Fibroblast of the conjunctiva (primary cell): ENCODE data around the gene ACBD3.

Source experiments
- DNase-seq: peaks from one replicate; pipeline ENCODE4 v3.0.0-alpha.2; 2010; ENCODE audit warnings: low read depth

ACBD3 gene

DNA sequence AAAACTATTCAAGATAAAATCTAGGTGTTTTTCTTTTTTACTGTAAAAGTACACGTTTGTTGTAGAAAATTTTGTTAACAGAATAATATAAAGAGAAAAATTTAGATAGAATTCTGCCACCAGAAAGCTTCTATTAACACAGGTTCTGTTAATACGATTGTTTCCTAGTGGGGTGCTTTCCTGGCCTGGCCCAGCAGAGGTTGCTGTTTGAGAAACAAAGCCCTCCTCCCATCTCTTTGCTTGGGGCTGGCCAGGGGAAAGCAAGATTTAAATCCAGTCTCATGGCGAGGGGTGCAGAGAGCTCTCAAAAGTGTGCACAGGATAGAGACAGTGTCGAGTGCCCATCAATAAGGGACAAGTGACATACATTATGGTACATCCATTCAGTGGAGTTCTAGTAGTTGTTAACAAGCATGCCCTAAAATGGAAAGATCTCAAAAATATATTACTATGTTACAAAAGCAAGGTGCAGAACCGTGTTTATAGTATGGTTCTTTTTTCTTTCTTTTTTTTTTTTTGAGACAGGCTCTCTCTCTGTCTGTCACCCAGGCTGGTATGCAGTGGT lies 14.6 kb upstream of the ACBD3 start:
- DNase-seq: no peak

DNA sequence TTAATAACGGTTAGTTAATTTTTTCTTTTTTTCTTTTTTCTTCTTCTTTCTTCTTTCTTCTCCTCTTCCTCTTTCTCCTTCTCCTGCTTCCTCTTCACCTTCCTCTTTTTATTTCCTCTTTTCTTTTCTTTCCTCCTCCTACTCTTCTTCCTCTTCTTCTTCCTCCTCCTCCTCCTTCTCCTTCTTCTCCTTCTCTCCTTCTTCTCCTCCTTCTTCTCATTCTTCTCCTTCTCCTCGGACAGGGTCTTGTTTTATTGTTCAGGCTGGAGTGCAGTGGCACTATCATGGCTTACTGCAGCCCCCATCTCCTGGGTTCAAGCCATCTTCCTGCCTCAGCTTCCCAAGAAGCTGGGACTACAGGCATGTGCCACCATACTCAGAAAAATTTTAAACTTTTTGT lies 13.4 kb upstream of the ACBD3 start:
- DNase-seq: no peak

DNA sequence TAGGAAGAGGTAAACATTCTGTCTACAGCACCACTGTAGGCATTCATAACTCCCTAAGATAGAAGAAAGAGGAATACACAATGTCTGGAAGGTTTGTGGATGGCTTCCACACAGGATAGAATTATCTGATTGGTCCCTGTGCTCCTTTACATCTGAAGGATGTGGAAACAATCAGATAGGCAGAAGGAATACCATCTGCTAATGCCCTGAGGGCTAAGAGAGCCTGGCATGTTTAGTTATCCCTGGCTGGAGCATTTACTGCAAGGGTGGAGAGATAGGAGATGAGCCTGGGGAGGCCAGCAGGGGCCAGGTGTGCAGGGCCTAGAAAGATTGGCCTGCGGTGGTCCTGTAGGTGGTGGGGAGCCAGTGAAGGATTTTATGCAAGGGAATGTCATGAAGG lies 8.6 kb upstream of the ACBD3 start:
- no peak for DNase-seq

DNA sequence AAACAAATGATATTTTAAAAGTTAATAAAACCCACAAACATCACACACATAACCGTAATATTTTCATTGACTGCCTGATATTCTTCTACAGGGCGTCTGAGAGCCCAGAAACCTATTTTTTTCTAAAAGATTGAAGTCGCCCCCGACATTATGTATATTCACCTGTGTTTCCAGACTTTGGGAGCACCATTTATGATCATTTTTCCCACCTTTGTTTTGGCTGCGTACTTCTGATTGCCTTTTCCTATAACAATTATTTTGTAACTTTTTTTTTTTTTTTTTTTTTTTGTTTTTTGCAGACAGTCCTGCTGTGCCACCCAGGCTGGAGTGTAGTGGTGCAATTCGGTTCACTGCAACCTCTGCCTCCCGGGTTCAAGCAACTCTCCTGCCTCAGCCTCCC lies 839 bp upstream of the ACBD3 start:
- DNase-seq: no peak

DNA sequence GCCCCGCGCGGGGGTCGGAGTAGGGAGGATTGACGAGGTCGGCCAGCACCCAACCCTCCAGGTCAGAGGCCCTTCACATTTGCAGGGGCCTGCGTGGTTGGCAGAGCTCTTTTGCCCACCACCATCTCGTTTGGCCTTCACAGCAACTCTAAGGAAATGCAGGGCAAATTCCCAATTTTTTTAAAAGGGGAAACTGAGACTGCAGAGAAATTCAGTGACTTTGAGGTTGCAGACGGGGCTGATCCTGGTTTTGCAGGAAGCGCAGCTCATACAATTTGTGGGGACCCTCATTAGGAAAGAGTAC lies 430 bp upstream of the ACBD3 start:
- no peak for DNase-seq

DNA sequence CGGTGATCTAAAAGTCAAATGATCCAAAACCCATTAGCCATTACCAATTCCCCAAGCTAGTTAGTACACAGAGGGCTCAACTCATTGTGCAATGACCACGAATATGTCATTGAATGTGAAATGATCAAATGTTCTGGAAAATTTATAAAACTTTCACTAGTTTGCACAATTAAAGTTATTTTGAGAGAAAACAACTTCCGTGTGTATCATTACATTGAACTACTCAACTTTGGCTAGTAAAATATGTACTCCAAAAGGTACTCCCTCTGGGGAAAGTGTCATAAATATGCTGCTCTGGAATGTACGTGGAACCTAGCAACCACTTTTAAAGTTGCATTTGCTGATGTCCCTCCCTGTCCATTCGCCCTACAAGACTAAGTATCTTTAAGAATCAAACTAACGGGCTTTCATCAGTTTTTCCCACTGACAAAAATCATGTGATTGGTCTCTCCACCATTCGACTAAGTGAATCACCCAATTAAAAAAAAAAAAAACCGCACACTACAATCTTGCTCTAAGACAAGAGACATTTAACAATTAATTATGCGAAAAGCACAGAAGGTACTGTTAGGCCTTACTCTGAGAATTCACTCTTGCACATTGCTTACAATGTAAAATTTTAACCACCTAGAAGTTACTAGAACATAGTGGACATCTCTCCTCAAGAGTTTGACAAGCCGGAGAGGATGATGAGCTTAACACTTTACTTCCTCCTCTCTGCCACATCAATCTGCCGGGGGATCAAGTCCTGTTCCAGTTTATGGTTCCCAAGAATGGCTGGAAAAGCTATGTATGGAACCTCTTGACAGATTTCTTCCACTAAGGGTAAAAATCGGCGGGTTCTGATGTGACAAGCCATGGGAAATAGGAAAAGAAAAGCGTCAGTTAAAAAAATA lies 1.2 kb downstream of the ACBD3 start:
- no peak for DNase-seq

DNA sequence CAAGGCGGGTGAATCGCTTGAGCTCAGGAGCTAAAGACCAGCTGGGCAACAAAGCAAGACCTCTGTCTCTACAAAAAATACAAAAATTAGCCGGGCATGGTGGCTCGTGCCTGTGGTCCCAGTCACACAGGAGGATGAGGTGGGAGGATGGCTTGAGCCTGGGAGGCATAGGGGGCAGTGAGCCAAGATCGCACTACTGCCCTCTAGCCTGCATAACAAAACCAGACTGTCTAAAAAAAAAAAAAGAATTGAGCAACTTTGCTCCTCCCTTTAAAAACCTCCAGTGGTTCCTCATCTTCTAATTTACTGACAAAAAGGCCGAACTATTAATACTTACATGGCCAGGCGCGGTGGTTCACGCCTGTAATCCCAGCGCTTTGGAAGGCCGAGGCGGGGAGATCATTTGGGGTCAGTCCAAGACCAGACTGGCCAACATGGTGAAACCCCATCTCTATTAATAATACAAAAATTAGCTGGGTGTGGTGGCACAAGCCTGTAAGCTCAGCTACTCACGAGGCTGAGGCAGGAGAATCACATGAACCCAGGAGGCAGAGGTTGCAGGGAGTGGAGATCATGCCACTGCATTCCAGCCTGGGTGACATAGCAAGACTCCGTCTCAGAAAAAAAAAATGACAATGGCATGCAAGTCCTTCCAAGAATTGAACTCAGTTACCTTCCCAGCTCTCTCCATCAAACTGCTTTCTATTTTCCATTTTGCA lies 4.4 kb downstream of the ACBD3 start:
- DNase-seq: peak; percentile 57

DNA sequence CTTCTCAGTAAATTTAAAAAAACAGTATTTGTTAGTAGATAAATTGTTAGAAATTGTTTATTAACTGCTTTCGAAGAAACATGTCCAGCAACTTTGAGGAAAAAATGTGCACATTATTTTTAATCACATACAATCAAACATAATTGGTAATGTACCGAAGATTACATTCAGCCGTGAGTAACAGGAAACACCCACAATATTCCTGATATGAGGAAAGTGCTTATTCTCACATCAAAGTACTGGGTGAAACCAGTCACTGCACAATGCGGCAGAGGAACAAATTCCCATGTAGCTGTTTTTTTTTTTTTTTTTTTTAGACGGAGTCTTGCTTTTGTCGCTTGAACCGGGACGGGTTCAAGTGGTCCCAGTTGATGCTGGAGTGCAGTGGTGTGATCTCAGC lies 9.7 kb downstream of the ACBD3 start:
- no peak for DNase-seq

DNA sequence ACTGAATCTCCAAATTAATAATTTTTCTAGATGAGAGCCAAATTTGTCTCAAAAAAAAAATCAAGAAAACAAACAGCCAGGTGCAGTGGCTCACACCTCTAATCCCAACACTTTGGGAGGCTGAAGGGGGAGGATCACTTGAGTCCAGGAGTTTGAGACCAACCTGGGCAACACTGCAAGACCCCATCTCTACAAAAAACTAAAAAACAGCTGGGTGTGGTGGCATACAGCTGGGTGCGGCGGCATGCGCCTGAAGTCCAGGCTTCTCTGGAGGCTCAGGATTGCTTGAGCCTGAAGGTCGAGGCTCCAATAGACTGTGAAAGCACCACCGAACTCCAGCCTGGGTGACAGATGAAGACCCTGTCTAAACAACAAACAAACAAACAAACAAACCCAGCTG lies 14.0 kb downstream of the ACBD3 start:
- DNase-seq: no peak

DNA sequence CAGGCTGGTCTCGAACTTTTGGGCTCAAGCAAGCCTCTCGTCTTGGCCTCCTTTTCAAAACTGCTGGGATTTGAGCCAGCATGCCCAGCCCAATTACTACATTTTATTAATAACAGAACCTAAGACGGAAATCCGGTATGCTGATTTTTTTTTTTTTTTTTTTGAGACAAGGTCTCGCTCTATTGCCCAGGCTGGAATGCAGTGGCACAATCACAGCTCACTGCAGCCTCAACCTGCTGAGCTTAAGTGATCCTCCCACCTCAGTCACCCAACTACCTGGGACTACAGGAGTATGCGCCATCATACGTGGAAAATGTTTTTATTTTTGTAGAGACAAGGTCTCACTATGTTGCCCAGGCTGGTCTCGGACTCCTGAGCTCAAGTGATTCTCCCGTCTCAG lies 20.2 kb downstream of the ACBD3 start:
- no peak for DNase-seq

DNA sequence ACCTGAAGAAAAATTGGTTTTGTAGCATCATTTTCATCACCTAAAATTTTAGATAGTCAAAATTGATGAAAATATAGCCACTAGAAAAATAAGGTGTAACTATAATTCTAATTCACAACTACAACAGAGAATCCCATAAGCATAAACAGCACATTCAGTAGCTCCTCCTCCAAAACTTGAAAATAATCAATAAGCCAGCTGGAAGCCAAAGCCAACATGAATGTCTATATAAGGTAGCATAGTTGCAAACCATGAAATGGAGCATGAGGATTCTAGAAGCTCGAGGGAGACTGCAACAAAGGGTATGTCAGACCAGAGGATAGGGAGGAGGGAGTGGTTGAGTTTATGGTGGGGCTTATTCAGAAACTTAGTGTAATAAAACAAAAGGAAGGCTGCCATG lies 22.4 kb downstream of the ACBD3 start:
- no peak for DNase-seq

DNA sequence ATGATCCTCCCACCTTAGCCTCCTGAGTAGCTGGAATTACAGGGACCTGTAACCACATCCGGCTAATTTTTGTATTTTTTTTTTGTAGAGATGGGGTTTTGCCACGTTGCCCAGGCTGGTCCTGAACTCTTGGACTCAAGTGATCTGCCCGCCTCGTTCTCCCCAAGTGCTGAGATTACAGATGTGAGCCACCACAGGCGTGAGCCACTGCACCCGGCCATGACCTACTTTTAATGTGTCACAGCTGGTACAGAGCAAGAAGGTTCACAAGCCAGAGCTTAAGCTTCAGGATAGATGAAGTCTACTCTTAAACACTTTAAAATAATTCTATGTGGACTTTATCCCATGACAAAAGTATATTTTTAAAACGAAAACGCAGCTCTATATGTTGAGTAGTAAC lies 23.6 kb downstream of the ACBD3 start:
- no peak for DNase-seq

DNA sequence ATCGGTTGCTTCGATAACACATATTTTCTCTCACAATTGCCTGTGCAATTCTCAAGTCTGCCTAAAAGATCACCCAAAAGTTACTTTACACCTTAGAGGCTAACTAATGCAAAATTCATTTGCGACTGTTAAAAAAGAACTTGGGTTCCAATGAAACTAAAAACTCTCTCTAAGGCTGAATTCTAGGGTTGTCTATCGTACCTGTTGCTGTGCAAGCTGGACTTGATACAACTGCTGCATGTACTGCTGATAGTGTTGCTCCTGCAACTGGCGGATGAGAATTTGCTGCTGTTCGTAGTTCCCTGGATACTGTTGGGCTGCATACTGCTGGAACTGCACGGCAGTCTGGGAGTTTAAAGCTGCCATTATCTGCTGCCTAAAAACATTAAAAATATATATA lies 27.6 kb downstream of the ACBD3 start:
- DNase-seq: no peak

DNA sequence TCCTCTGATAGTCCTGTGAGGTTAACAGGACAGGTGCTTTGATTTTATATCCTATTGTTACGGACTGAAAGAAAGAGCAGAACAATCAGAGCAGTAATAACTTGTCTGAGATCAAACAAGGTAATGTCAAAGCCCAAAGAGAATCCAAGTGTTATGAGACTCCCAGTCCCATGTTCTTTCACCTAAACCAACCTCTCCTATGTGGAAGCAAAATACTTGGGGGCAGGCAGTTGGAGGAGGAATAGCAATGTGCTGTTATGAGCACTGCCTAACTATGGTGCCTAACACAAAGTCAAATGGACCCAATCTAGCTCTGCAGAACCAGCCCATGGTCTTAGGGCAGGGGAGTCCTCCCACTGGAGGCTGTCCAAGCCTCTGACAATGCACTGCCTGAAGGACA lies 28.1 kb downstream of the ACBD3 start:
- DNase-seq: no peak

DNA sequence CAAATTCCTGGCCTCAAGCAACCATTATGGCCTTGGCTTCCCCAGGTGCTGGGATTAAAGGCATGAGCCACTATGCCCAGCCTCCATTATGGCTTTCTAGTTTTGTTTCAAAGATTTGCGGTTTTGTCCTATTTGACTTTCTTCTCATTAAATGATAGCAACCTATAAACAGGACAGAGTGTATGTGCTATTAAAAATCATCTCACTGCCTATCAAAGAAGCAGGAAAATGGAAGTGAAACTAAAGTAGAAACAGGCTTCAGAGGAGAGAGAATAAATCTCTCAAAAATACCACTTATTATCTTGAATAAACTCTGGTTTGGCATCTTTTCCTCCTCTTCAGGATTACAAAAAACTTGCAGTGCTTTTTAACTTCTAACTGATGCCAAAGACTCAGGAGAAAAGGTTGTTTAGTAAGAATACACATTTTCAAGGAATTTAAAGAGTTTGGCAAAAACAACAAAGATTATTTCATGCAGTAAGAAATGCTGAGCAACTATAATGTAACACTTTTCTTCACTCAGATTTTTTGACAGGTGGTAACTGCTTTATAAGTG lies 28.7 kb downstream of the ACBD3 start:
- DNase-seq: no peak

DNA sequence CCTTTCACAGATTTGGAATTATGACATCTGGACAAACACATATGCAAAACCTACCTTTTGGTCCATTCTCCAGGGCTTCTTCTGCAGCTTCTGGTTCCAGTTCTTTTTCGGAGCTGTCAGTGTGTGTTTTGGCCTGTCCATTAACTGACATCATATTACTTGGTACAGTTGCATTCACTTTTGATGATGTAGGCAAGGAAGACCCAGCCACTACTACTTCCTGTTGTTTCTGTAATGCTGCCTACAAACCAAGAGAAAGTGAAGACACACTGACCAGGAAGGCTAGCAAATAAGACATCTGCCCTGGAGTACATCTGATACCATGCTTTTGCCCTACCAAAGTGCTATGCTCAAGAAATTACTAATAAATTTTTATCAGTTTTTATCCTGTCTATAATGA lies 31.9 kb downstream of the ACBD3 start:
- no peak for DNase-seq

DNA sequence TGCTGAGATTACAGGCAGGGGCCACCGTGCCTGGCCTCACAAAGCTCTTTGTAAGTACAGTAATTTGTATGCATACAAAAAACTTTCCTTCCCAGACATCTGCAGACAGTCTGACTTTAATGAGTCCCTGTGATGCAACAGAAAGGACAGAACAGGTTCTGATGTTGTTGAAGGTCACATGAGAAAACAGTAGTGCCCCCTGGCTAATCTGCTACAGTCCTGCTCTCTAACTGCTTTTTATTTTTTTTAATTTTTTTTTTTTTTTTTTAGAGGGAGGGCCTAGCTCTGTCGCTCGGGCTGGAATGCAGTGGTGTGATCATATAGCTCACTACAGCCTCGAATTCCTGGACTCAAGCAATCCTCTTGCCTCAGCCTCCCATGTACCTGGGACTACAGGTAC lies 36.7 kb downstream of the ACBD3 start:
- DNase-seq: peak; percentile 43

DNA sequence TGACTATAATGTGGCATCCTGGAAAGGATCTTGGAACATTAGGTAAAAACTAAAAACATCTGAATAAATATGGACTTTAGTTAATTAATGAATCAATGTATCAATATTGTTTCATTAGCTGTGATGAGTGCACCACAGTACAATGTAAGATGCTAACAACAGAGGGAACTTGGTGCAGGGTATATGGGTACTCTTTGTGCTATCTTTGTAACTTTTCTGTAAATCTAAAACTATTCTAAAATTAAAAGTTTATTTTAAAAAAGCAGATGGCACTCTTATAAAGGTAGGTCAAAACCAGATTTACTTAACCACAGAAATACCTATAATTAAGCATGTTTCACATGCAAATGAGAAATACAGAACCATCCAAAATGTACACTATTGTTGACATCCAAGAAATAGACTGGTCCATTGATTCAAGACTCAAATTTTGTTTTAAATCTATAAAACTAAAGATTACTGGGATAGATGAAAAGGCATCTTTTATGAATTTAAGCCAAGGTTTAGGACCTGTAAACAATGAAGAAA lies 38.4 kb downstream of the ACBD3 start:
- DNase-seq: no peak

DNA sequence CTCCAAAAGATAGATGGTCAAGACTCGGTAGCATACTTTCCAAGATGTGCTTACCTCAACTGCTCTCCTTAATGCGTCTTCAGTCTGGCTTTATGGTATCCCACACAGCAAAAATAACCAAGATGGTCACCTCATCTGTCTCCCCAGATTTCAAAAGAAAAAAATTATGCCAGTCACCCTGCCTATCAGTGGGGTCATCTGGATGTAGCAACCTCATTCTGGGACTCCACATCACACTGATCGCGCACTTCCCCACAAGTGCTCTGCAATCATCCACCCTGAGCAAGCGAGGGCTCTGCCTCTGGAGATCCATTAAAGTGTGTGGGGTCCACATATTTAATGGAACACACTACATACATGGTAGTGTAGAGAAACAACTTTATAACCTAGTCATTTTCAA lies 42.5 kb downstream of the ACBD3 start:
- no peak for DNase-seq

DNA sequence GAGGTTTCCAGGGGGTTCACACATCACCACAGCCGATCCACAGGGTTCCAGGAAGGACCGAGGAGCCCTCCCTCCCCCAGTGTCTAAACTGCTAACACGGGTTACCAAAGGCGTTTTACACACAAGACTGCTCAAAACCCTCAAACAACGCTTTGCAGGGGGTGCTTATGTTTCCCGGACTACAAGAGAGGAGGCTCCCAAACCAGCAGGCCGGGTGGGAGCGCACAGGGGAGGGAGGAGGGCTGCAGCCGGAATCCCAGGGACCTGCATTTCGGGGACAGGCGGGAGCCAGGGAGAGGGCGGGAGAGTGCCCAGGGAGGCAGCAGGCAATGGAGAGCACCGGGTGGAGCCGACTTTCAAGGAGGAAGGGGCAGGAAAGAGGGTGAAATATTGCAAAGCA lies 50.8 kb downstream of the ACBD3 start:
- DNase-seq: no peak

DNA sequence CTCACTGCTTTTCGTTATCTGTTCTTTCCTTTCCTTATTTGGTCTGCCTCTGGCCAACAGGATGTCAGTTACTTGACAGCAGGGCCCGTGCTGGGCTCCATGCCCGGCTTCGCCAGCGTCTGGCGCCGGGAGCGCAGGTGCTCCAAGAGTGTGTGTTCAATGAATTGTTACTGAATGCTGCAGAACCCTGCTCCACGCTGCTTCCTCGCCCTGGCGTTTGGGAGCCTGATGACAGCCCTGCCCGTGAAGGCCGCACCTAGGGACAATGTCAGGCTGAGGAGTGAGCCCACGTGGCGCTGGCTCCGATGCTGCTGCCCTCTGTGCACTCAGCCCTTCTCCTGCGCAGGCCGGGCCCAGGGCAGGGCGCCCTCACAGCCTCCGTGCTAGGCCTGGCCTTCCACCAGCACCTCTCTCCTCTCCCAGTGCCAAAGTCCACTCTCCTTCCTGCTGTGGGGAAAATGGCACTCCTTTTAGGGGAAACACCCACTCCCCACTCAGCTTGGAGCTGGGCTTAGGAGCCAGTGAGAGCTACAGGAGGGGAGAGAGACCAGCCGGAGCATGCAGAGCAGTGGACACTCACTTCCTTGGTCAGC lies 51.4 kb downstream of the ACBD3 start:
- DNase-seq: no peak
